SJSA1 (cell line): Measurements from ENCODE around the gene HOXB8. TPM values are rescaled to one million over a fixed set of nuclear protein-coding genes. Genes with fewer than 3 reads are reported as not detected.

Source experiments
- DNase-seq, 2 experiments: peaks; one replicate each; pipeline ENCODE4 v3.0.0-alpha.2; 2015 to 2020; ENCODE audit warnings: low spot score in 2 of 2, low read depth in 1 of 2
- H3K27ac ChIP-seq: fragments of 250-450 bp; sonication (Bioruptor Pico); 2 replicates; pipeline ENCODE4 v1.5.1; 2020; ENCODE audit warnings: mild to moderate bottlenecking, moderate library complexity
- H3K27me3 ChIP-seq: fragments of 250-450 bp; sonication (Bioruptor Pico); replicated peaks from 2 replicates; pipeline ENCODE4 v1.5.1; 2020; ENCODE audit warnings: mild to moderate bottlenecking, moderate library complexity
- H3K36me3 ChIP-seq: fragments of 250-450 bp; sonication (Bioruptor Pico); 2 replicates; pipeline ENCODE4 v1.5.1; 2020; ENCODE audit warnings: mild to moderate bottlenecking
- H3K4me1 ChIP-seq: fragments of 250-450 bp; sonication (Bioruptor Pico); replicated peaks from 2 replicates; pipeline ENCODE4 v1.6.1; 2021; ENCODE audit warnings: mild to moderate bottlenecking
- H3K4me3 ChIP-seq: fragments of 250-450 bp; sonication (Bioruptor Pico); 2 replicates; pipeline ENCODE4 v1.5.1; 2020; ENCODE audit warnings: mild to moderate bottlenecking
- H3K9me3 ChIP-seq: fragments of 250-450 bp; sonication (Bioruptor Pico); replicated peaks from 2 replicates; pipeline ENCODE4 v1.5.1; 2020; ENCODE audit warnings: mild to moderate bottlenecking
- total RNA-seq: library from RNA; depleted of rRNA; stranded (reverse); fragments of >200 nt; shearing (Covaris generic); gene quantifications from 2 replicates; pipeline ENCODE4 v1.2.3, GENCODE V29; 2014

Gene HOXB8
- total RNA-seq, 1 experiment from 2014 or later: not detected

GRCh38 chr17:48604770-48605329, 10.2 kb downstream of the HOXB8 start, which contains the start of gene HOXB6:
HOXB6 (minus strand) TSS chr17:48604986; CDS start chr17:48598150, 6,836 bp downstream.
- Histone ChIP-seq H3K27me3 (peaks cover 15% of the 10 kb centered on the region), H3K4me1 (peaks cover 20% of the 10 kb centered on the region), H3K4me3 (peak within 1 kb of the TSS; percentile 43), H3K9me3 (no peaks in the 10 kb centered on the region), H3K27ac (peak within 1 kb of the TSS; percentile 25; the same call in 1 of the 2 replicates), H3K36me3 (peaks cover 7% of the 10 kb centered on the region)
- DNase-seq: no peak

GRCh38 chr17:48603959-48604769, 10.9 kb downstream of the HOXB8 start:
- peaks cover 15% of the 10 kb centered on the region for H3K27me3 ChIP-seq
- H3K27ac ChIP-seq: peak overlapping the region; percentile 25; the same call in 1 of the 2 replicates
- peaks cover 14% of the 10 kb centered on the region for H3K4me1 ChIP-seq
- no peaks in the 10 kb centered on the region for H3K9me3 ChIP-seq
- peak in 1 of 2 experiments; percentile 73 for DNase-seq
- peak overlapping the region; percentile 43 for H3K4me3 ChIP-seq
- peaks cover 7% of the 10 kb centered on the region for H3K36me3 ChIP-seq

GRCh38 chr17:48601539-48602425, 13.3 kb downstream of the HOXB8 start:
- DNase-seq: no peak
- Histone ChIP-seq H3K36me3 (0 out of 2 replicates have a peak, but pooled peaks cover 3% of the 10 kb centered on the region), H3K4me3 (no peak overlapping the region), H3K4me1 (peaks cover 29% of the 10 kb centered on the region), H3K9me3 (no peaks in the 10 kb centered on the region), H3K27me3 (peaks cover 22% of the 10 kb centered on the region), H3K27ac (no peak overlapping the region)

GRCh38 chr17:48601207-48601538, 13.9 kb downstream of the HOXB8 start:
- Histone ChIP-seq H3K4me3 (no peak overlapping the region), H3K9me3 (no peaks in the 10 kb centered on the region), H3K36me3 (peaks cover 5% of the 10 kb centered on the region), H3K27me3 (peaks cover 22% of the 10 kb centered on the region), H3K4me1 (peaks cover 29% of the 10 kb centered on the region), H3K27ac (no peak overlapping the region)
- no peak for DNase-seq

- Histone ChIP-seq H3K27me3 (peaks cover 22% of the 10 kb centered on the region), H3K4me1 (peaks cover 29% of the 10 kb centered on the region), H3K9me3 (no peaks in the 10 kb centered on the region), H3K27ac (no peak overlapping the region), H3K4me3 (no peak overlapping the region), H3K36me3 (peaks cover 8% of the 10 kb centered on the region)
- no peak for DNase-seq
These were observed 14.6 kb downstream of the HOXB8 start for GRCh38 chr17:48600244-48601098.

- H3K36me3 ChIP-seq: peaks cover 8% of the 10 kb centered on the region
- H3K4me3 ChIP-seq: no peak overlapping the region
- peaks cover 25% of the 10 kb centered on the region for H3K4me1 ChIP-seq
- no peaks in the 10 kb centered on the region for H3K9me3 ChIP-seq
- no peak for DNase-seq
- H3K27me3 ChIP-seq: peaks cover 22% of the 10 kb centered on the region
- no peak overlapping the region for H3K27ac ChIP-seq
These were observed 15.7 kb downstream of the HOXB8 start for GRCh38 chr17:48599354-48599753.

- Histone ChIP-seq H3K9me3 (no peaks in the 10 kb centered on the region), H3K36me3 (peaks cover 8% of the 10 kb centered on the region), H3K4me1 (peaks cover 29% of the 10 kb centered on the region), H3K27ac (no peak overlapping the region), H3K27me3 (peaks cover 17% of the 10 kb centered on the region), H3K4me3 (no peak overlapping the region)
- no peak for DNase-seq
These were observed 16.4 kb downstream of the HOXB8 start for GRCh38 chr17:48598736-48599135.

GRCh38 chr17:48597778-48598631, 17.1 kb downstream of the HOXB8 start:
- peak in 1 of 2 experiments; percentile 75 for DNase-seq
- Histone ChIP-seq H3K27ac (no peak overlapping the region), H3K27me3 (peaks cover 13% of the 10 kb centered on the region)

GRCh38 chr17:48597528-48597777, 17.6 kb downstream of the HOXB8 start:
- Histone ChIP-seq H3K4me3 (peak overlapping the region; percentile 48), H3K27me3 (peaks cover 9% of the 10 kb centered on the region), H3K36me3 (peaks cover 11% of the 10 kb centered on the region), H3K9me3 (no peaks in the 10 kb centered on the region), H3K4me1 (peaks cover 28% of the 10 kb centered on the region), H3K27ac (no peak overlapping the region)
- DNase-seq: no peak

More at GRCh38 chr17:48597778-48598631, 17.1 kb downstream of the HOXB8 start:
- Histone ChIP-seq H3K4me1 (peaks cover 32% of the 10 kb centered on the region), H3K9me3 (no peaks in the 10 kb centered on the region), H3K4me3 (peak overlapping the region; percentile 48), H3K36me3 (peaks cover 11% of the 10 kb centered on the region)

- DNase-seq: no peak
- H3K4me3 ChIP-seq: peak overlapping the region; percentile 48
These were observed 18.2 kb downstream of the HOXB8 start for GRCh38 chr17:48596735-48597527.

GRCh38 chr17:48596000-48596734, 18.9 kb downstream of the HOXB8 start:
- H3K27me3 ChIP-seq: peaks cover 7% of the 10 kb centered on the region
- H3K4me3 ChIP-seq: no peak overlapping the region
- no peak overlapping the region for H3K27ac ChIP-seq
- DNase-seq: no peak
- no peaks in the 10 kb centered on the region for H3K9me3 ChIP-seq
- H3K36me3 ChIP-seq: peaks cover 11% of the 10 kb centered on the region
- H3K4me1 ChIP-seq: peaks cover 26% of the 10 kb centered on the region

More at GRCh38 chr17:48596735-48597527, 18.2 kb downstream of the HOXB8 start:
- Histone ChIP-seq H3K36me3 (peaks cover 11% of the 10 kb centered on the region), H3K9me3 (no peaks in the 10 kb centered on the region), H3K4me1 (peaks cover 26% of the 10 kb centered on the region), H3K27ac (no peak overlapping the region), H3K27me3 (peaks cover 7% of the 10 kb centered on the region)
